Measurements from ENCODE around the gene WFS1.
A peak's percentile ranks its signal among the peaks of the same experiment; 100 is the strongest.

- TF ChIP-seq POLR2AphosphoS5 (IDR thresholded peaks at IDR 0.05) (no peak), CTCF (IDR thresholded peaks at IDR 0.05) (peak; percentile 50 to 61 (median 59))
Observed at GRCh38 chr4:6264225-6264540, 5.5 kb upstream of the WFS1 start.

Measured in esophagus muscularis mucosa (tissue), 3 donors.